Neuronal stem cell (in vitro differentiated cells): ENCODE results near the gene ADM5.

Source experiments
- DNase-seq: peaks from one replicate; pipeline ENCODE4 v3.0.0-alpha.2; 2013; ENCODE audit warnings: low spot score
- H2AFZ ChIP-seq: one replicate; pipeline ENCODE4 v1.6.1; 2013; ENCODE audit warnings: mild to moderate bottlenecking, low read length, inconsistent platforms
- H2AK5ac ChIP-seq: 2 replicates; pipeline ENCODE4 v1.6.1; 2013; ENCODE audit warnings: low read depth, mild to moderate bottlenecking, inconsistent platforms, low read length, moderate library complexity, mixed read lengths
- H2BK120ac ChIP-seq: 2 replicates; pipeline ENCODE4 v1.6.1; 2013; ENCODE audit warnings: low read depth, mild to moderate bottlenecking, inconsistent platforms, low read length, moderate library complexity, mixed read lengths
- H2BK12ac ChIP-seq: one replicate; pipeline ENCODE4 v1.6.1; 2013; ENCODE audit warnings: low read length, inconsistent platforms
- H2BK15ac ChIP-seq: 2 replicates; pipeline ENCODE4 v1.6.1; 2013; ENCODE audit warnings: mild to moderate bottlenecking, low read length, inconsistent platforms, mixed read lengths
- H2BK5ac ChIP-seq: one replicate; pipeline ENCODE4 v1.6.1; 2013; ENCODE audit warnings: inconsistent platforms, mild to moderate bottlenecking, low read length, moderate library complexity
- H3K14ac ChIP-seq: one replicate; pipeline ENCODE4 v1.6.1; 2013; ENCODE audit warnings: low read length, inconsistent platforms
- H3K18ac ChIP-seq: 2 replicates; pipeline ENCODE4 v1.6.1; 2013; ENCODE audit warnings: low read length, inconsistent platforms
- H3K23ac ChIP-seq: 2 replicates; pipeline ENCODE4 v1.6.1; 2013; ENCODE audit warnings: low read depth, mild to moderate bottlenecking, mixed read lengths, low read length, inconsistent platforms; ENCODE audit not compliant: poor library complexity
- H3K27ac ChIP-seq: replicated peaks from 3 replicates; pipeline ENCODE4 v1.5.1; 2013; ENCODE audit warnings: low read length, inconsistent platforms
- H3K27me3 ChIP-seq, 3 experiments: 2 replicates each; pipeline ENCODE4 v1.6.1; 2013; ENCODE audit warnings: low read length in 3 of 3, mild to moderate bottlenecking in 2 of 3, inconsistent platforms in 1 of 3, low read depth in 1 of 3, mixed read lengths in 1 of 3, moderate library complexity in 1 of 3; ENCODE audit not compliant: control insufficient read depth in 3 of 3, insufficient read depth in 3 of 3
- H3K36me3 ChIP-seq, 2 donors: replicated peaks in 1 of 2; 2 replicates each; pipeline ENCODE4 v1.6.1; 2013; ENCODE audit warnings: low read length in 2 of 2; ENCODE audit not compliant: control insufficient read depth in 2 of 2, insufficient read depth in 2 of 2
- H3K4ac ChIP-seq: 2 replicates; pipeline ENCODE4 v1.6.1; 2013; ENCODE audit warnings: inconsistent platforms, mild to moderate bottlenecking, low read length, moderate library complexity
- H3K4me1 ChIP-seq, 2 donors: 1 replicate in 1 of 2; 2 replicates in 1 of 2; pipeline ENCODE4 v1.6.1; 2013; ENCODE audit warnings: low read length in 2 of 2, low read depth in 1 of 2; ENCODE audit not compliant: control insufficient read depth in 2 of 2, insufficient read depth in 1 of 2
- H3K4me2 ChIP-seq: one replicate; pipeline ENCODE4 v1.6.1; 2013; ENCODE audit warnings: mild to moderate bottlenecking, low read length, inconsistent platforms; ENCODE audit not compliant: insufficient read depth, poor library complexity, severe bottlenecking
- H3K4me3 ChIP-seq, 2 donors: 2 replicates each; pipeline ENCODE4 v1.5.1; 2013; ENCODE audit warnings: low read length in 2 of 2, mild to moderate bottlenecking in 2 of 2, inconsistent platforms in 1 of 2, moderate library complexity in 1 of 2
- H3K79me1 ChIP-seq: one replicate; pipeline ENCODE4 v1.6.1; 2013; ENCODE audit warnings: low read depth, mild to moderate bottlenecking, inconsistent platforms, low read length, moderate library complexity
- H3K9ac ChIP-seq: one replicate; pipeline ENCODE4 v1.6.1; 2013; ENCODE audit warnings: mild to moderate bottlenecking, low read depth, low read length, inconsistent platforms; ENCODE audit not compliant: poor library complexity
- H3K9me3 ChIP-seq, 2 donors: replicated peaks in 1 of 2; 2 replicates each; pipeline versions ENCODE3 to v1.6.1; 2013; ENCODE audit warnings: low read length in 2 of 2, mild to moderate bottlenecking in 2 of 2, inconsistent platforms in 1 of 2, low read depth in 1 of 2, mixed read lengths in 1 of 2, moderate library complexity in 1 of 2; ENCODE audit not compliant: control insufficient read depth in 2 of 2, insufficient read depth in 1 of 2
- H4K8ac ChIP-seq: one replicate; pipeline ENCODE4 v1.6.1; 2013; ENCODE audit warnings: low read depth, mild to moderate bottlenecking, inconsistent platforms, low read length, moderate library complexity
- H4K91ac ChIP-seq: one replicate; pipeline ENCODE4 v1.6.1; 2013; ENCODE audit warnings: low read length, low read depth, mild to moderate bottlenecking, inconsistent platforms; ENCODE audit not compliant: poor library complexity
- WGBS, 2 donors: extraction: QIAGEN DNeasy Blood & Tissue Kit; methylation state at CpG; one replicate each; pipeline ENCODE4 v1.1.7; 2013; ENCODE audit warnings: missing lambda C conversion rate in 2 of 2, mixed read lengths in 1 of 2; ENCODE audit not compliant: insufficient read length in 2 of 2, insufficient replicate concordance in 1 of 2; ENCODE audit errors: extremely low coverage in 2 of 2; 5-methylcytosine and 5-hydroxymethylcytosine counted together

ADM5 gene

DNA sequence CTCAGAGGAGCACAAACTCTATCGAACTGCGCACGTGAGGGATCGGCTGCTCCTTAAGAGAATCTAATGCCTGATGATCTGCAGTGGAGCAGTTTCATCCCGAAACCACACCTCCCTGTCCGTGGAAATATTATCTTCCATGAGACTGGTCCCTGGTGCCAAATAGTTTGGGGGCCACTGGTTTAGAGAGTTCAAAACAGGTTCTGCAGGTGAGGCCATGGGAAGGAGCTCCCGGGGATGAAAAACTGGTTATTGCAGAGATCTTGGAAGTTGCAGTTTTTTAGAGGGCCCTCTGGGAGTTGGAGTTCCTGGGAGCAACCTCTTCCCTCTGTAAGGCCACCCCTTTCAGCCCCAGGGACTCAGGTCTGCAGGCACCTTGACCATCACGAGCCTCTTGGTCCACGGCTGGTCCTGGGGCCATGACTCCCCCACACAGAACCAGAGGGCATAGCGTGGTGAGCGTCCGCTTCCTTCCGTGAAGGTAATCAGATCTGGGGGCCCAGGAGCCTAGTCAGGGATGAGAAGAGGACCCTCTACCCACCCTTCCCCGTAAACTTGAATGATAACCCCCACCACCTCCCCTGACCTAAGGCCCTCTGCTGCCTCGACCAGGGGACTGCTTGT is 28.9 kb upstream of the ADM5 start:
- no CpG with 5 or more reads among the region's 15 CpGs for WGBS, 2 donors
- Histone ChIP-seq H3K9me3 (peaks cover 4 to 5% of the 10 kb centered on the region in 2 donors), H3K4ac (no peak overlapping the region), H2BK12ac (no peak overlapping the region), H3K4me1 (no peaks in the 10 kb centered on the region), H3K4me2 (no peak overlapping the region), H3K9ac (no peak overlapping the region), H4K91ac (no peak overlapping the region), H3K27me3 (no peaks in the 10 kb centered on the region), H3K18ac (no peak overlapping the region), H3K23ac (no peak overlapping the region), H2AFZ (no peak overlapping the region), H3K36me3 (peaks cover 56 to 79% of the 10 kb centered on the region in 2 donors), H3K4me3 (no peak overlapping the region), H2BK5ac (no peak overlapping the region), H3K27ac (no peak overlapping the region), H2BK120ac (no peak overlapping the region), H3K79me1 (peaks cover 2% of the 10 kb centered on the region), H3K14ac (no peak overlapping the region), H4K8ac (no peak overlapping the region), H2AK5ac (no peak overlapping the region), H2BK15ac (no peak overlapping the region)
- DNase-seq: no peak

- WGBS, 2 donors: no CpG with 5 or more reads among the region's 16 CpGs
- H2BK5ac ChIP-seq: peak overlapping the region; percentile 48
- H3K9me3 ChIP-seq: peaks cover 4 to 5% of the 10 kb centered on the region in 2 donors
- no peak for DNase-seq
- no peak overlapping the region for H2AK5ac ChIP-seq
- H4K91ac ChIP-seq: no peak overlapping the region
- H3K4me3 ChIP-seq: no peak overlapping the region
- no peak overlapping the region for H2BK120ac ChIP-seq
- H2BK15ac ChIP-seq: no peak overlapping the region
- H3K79me1 ChIP-seq: peaks cover 5% of the 10 kb centered on the region
- H3K4me2 ChIP-seq: no peak overlapping the region
- H2AFZ ChIP-seq: no peak overlapping the region
- no peak overlapping the region for H4K8ac ChIP-seq
- peaks cover 49 to 63% of the 10 kb centered on the region in 2 donors for H3K36me3 ChIP-seq
- H3K18ac ChIP-seq: peak overlapping the region; percentile 49
- no peak overlapping the region for H3K9ac ChIP-seq
- no peaks in the 10 kb centered on the region for H3K27me3 ChIP-seq
- no peak overlapping the region for H3K4ac ChIP-seq
- H3K14ac ChIP-seq: peak overlapping the region; percentile 47
- peaks cover 3 to 6% of the 10 kb centered on the region in 2 donors for H3K4me1 ChIP-seq
- H3K23ac ChIP-seq: peak overlapping the region; percentile 66
- no peak overlapping the region for H2BK12ac ChIP-seq
- H3K27ac ChIP-seq: no peak overlapping the region
Measured at GRCh38 chr19:49662011-49662410, 27.4 kb upstream of the ADM5 start.

GRCh38 chr19:49663224-49663623 is 26.2 kb upstream of the ADM5 start:
- no peak overlapping the region for H3K18ac ChIP-seq
- H3K4me2 ChIP-seq: no peak overlapping the region
- no peak overlapping the region for H2BK12ac ChIP-seq
- no peak overlapping the region for H3K14ac ChIP-seq
- no peak overlapping the region for H2BK120ac ChIP-seq
- peaks cover 8% of the 10 kb centered on the region for H3K79me1 ChIP-seq
- peak overlapping the region; percentile 25 for H2AK5ac ChIP-seq
- peaks cover 3 to 10% of the 10 kb centered on the region in 2 donors for H3K4me1 ChIP-seq
- H3K4me3 ChIP-seq: no peak overlapping the region
- H2AFZ ChIP-seq: no peak overlapping the region
- no peaks in the 10 kb centered on the region for H3K27me3 ChIP-seq
- WGBS, 2 donors: no CpG with 5 or more reads among the region's 12 CpGs
- peaks cover 42 to 59% of the 10 kb centered on the region in 2 donors for H3K36me3 ChIP-seq
- H3K27ac ChIP-seq: no peak overlapping the region
- no peak overlapping the region for H2BK15ac ChIP-seq
- no peak overlapping the region for H4K91ac ChIP-seq
- H3K4ac ChIP-seq: no peak overlapping the region
- no peak for DNase-seq
- no peak overlapping the region for H2BK5ac ChIP-seq
- peaks cover 4 to 5% of the 10 kb centered on the region in 2 donors for H3K9me3 ChIP-seq
- no peak overlapping the region for H4K8ac ChIP-seq
- no peak overlapping the region for H3K23ac ChIP-seq
- H3K9ac ChIP-seq: no peak overlapping the region

DNA sequence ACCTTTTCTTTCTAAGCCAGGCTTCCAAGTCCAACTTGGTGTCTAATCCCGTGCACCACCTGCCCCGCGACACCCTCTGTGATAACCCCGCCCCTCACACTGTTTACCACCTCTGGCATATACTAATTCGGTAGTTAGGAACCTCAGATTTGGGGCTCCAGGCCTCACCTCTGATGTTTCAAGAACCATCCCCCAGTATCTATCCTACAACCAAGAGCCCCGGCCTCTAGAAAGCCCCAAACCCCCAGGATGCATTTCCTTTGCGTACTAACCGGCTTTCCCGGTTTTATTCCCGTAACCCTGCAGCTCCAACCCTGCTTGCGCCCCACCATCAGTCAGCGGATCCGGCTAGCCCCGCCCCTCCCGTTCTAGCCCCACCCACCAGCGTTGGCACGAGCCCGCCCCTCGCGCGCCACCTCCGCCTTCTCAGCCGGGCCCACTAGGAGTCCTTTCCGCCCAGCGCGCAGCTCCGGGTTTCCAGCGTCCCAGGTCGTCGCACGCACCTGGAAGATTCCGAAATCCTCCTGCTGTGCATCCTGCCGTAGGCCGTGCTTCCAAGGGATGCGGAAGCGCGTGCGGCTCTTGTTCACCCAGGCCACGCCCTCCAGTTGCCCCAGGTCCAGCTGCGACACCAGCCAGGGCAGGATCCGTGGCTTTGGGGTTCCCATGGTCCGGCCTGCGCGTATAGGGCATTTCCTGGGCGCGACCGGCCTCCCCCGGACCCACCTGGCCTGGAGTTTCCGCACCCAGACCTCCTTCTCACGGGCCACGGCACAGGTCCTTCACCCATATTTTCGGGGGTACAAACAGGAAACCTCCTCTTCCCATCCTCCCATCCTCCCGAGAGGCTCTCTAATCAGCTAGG is 25.0 kb upstream of the ADM5 start:
- H4K91ac ChIP-seq: no peak overlapping the region
- no peak overlapping the region for H2BK5ac ChIP-seq
- no peaks in the 10 kb centered on the region for H3K27me3 ChIP-seq
- H3K79me1 ChIP-seq: peaks cover 8% of the 10 kb centered on the region
- H3K23ac ChIP-seq: peak overlapping the region; percentile 83
- no peak overlapping the region for H2BK120ac ChIP-seq
- H3K9me3 ChIP-seq: peaks cover 4 to 5% of the 10 kb centered on the region in 2 donors
- peak overlapping the region; percentile 85 for H2AFZ ChIP-seq
- WGBS, 2 donors: no CpG with 5 or more reads among the region's 53 CpGs
- peak overlapping the region; percentile 73 to 87 for H3K4me3 ChIP-seq
- no peak overlapping the region for H3K14ac ChIP-seq
- H3K18ac ChIP-seq: peak overlapping the region; percentile 94
- peak overlapping the region; percentile 95 for H3K4me2 ChIP-seq
- H3K9ac ChIP-seq: peak overlapping the region; percentile 98
- peak overlapping the region; percentile 74 for H3K27ac ChIP-seq
- H4K8ac ChIP-seq: no peak overlapping the region
- peaks cover 36 to 56% of the 10 kb centered on the region in 2 donors for H3K36me3 ChIP-seq
- H2AK5ac ChIP-seq: no peak overlapping the region
- H2BK15ac ChIP-seq: no peak overlapping the region
- peak; percentile 83 for DNase-seq
- H2BK12ac ChIP-seq: no peak overlapping the region
- H3K4ac ChIP-seq: no peak overlapping the region
- H3K4me1 ChIP-seq: peaks cover 3 to 10% of the 10 kb centered on the region in 2 donors
